Measurements from ENCODE around the gene NT5DC2. TPM values are rescaled to one million over a fixed set of nuclear protein-coding genes. Genes with fewer than 3 reads are reported as not detected.

The NT5DC2 gene
- total RNA-seq, 2 donors from 2014 or later = 23.5 to 24.3 TPM

DNA sequence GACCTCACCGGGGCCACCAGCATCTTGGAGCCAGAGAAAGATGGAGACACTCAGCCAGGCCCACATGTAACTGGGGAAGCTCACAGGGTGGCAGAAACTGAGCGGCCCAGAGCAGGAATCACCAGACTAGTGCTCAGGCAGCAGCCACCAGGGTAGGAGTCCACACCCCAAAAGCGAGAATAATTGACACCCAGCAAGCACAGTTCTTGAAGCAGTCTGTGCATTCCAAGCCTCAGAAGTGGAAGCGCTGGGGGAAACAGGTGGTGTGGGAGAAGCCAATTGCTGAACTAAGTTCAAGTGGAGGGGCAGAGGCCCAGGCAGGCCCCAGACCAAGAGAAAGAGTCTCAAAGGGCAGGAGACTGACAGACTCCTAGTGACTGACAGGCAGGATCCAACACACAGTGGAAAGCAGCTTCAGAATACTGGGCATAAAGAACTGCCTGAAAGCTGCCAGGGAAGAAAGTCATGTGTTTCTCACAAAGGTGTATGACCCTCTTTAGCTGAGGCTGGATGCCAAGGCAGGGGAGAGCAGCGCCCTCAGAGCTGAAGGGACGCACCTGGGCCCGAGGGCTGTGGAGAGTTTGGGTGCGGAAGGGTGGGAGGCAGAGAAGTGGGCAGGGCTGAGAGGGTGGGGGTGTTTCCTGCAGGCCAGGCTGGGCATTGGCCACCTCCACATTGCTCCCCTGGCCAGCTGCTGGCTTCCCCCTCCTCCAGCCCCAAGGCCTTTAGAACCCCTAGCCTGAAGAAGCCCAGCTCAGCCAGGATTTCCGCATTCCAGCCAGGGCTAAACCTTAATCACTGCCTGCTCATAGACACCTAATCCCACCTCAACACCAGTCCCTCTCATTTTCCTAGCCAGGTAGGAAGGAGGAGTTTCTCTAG lies 7.7 kb downstream of the NT5DC2 start:
- no peak overlapping the region for H3K4me3 Mint-ChIP-seq
- H3K27me3 Mint-ChIP-seq (ENCODE audit: low read depth) = no peaks in the 10 kb centered on the region
- DNase-seq = no peak
- H3K36me3 Mint-ChIP-seq (ENCODE audit: insufficient read depth in 2 of 2) = peaks cover 0 to 2% of the 10 kb centered on the region in 2 donors
- H3K4me1 Mint-ChIP-seq (ENCODE audit: low read depth) = no peaks in the 10 kb centered on the region
- H3K9me3 Mint-ChIP-seq = no peaks in the 10 kb centered on the region
- no peak for ATAC-seq (replicated peaks in 1 of 2)
- no peak overlapping the region for H3K27ac Mint-ChIP-seq

DNA sequence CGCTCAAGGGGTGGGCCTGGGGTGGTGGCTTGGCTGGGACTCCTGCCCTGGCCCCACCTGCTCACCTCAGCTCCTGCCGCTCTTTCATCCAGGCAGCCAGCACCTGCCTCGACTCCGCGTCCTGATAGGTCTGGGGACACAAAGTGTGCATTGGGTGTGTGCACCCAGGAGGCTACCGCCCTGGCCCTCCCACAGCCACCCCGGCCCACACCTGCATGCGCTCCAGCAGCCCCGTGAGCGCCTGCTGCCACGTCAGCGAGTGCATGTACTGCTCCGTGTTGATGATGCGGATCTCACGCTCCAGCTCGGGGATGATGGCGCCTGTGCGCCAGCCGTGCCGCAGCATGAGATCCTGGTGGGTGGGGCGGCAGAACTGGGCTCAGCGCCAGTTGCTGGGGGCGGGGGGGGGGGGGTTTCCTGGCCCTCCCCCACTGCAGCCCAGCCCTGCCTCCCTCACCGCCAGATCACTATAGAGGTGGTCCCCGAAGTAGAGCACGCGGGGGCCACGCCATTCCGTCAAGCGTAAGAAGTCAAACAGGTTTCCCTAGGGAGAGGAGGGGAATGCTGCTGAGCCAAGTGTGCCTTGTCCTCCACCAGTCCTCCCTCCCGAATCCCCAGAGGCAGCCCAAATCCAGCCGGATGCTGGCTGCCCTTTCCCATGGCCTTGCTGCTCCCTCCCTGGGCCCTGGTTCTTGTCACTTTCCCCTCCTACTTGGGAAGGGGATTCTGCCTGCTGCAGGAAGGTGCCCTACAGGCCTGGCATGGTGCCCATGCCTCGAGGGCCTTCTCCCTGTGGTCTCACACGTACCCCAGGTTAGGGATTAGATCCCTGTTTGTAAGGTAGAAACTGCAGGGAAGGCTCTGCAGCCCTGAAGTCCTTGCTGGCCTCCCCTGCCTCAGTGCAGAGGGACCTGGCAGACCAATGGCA lies 8.6 kb downstream of the NT5DC2 start:
- Mint-ChIP-seq H3K27me3 (ENCODE audit: low read depth) (no peaks in the 10 kb centered on the region), H3K27ac (no peak overlapping the region), H3K4me1 (ENCODE audit: low read depth) (no peaks in the 10 kb centered on the region), H3K4me3 (no peak overlapping the region), H3K9me3 (no peaks in the 10 kb centered on the region), H3K36me3 (ENCODE audit: insufficient read depth in 2 of 2) (peaks cover 0 to 2% of the 10 kb centered on the region in 2 donors)
- ATAC-seq (replicated peaks in 1 of 2) (no peak), DNase-seq (no peak)

DNA sequence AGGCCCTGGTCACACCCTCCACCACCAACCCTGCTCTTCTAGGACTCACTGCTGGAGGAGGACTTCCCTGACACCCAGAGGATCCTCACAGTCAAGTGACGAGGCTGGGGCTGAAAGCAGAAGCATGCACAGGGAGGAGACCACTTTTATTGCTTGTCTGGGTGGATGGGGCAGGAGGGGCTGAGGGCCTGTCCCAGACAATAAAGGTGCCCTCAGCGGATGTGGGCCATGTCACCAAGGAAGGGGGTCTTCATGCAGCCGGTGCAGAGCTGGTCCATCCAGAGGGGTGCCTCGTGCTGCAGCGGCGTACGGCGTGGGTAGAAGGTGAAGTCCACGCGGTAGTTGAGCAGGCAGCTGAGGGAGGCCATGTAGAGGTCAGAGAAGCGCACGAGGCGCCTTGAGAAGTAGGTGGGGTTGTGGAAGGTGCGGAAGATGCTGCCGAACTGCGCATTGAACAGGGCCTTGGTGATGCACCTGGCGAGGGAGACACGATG lies 9.4 kb downstream of the NT5DC2 start:
- H3K4me3 Mint-ChIP-seq = no peak overlapping the region
- no peak for DNase-seq
- no peaks in the 10 kb centered on the region for H3K9me3 Mint-ChIP-seq

DNA sequence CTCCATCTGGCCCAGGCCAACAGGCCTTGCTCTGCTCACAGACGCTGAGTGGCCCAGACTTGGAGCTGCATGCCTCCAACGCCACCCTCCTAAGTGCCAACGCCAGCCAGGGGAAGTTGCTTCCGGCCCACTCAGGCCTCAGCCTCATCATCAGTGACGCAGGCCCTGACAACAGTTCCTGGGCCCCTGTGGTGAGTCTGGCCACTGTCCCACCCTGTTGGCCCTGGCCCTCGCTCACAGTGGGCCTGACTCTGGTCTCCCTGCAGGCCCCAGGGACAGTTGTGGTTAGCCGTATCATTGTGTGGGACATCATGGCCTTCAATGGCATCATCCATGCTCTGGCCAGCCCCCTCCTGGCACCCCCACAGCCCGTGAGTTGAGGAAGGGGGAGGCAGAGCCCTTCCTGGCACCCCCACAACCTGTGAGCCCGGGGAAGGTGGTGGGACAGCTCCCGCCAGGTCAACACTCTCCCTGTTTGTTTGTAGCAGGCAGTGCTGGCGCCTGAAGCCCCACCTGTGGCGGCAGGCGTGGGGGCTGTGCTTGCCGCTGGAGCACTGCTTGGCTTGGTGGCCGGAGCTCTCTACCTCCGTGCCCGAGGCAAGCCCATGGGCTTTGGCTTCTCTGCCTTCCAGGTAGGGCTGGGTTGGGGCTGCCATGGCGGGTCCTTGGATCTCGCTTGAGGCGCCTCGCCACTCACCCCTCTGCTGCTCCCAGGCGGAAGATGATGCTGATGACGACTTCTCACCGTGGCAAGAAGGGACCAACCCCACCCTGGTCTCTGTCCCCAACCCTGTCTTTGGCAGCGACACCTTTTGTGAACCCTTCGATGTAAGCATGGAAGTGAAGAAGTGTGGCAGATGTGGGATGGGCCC lies 10.0 kb downstream of the NT5DC2 start:
- Mint-ChIP-seq H3K27me3 (ENCODE audit: low read depth) (no peaks in the 10 kb centered on the region), H3K4me1 (ENCODE audit: low read depth) (no peaks in the 10 kb centered on the region), H3K4me3 (no peak overlapping the region), H3K36me3 (ENCODE audit: insufficient read depth in 2 of 2) (peaks cover 0 to 2% of the 10 kb centered on the region in 2 donors), H3K27ac (no peak overlapping the region), H3K9me3 (no peaks in the 10 kb centered on the region)
- no peak for DNase-seq
- no peak for ATAC-seq (replicated peaks in 1 of 2)

More for the DNA sequence above, 9.4 kb downstream of the NT5DC2 start:
- Mint-ChIP-seq H3K36me3 (ENCODE audit: insufficient read depth in 2 of 2) (peaks cover 0 to 2% of the 10 kb centered on the region in 2 donors), H3K4me1 (ENCODE audit: low read depth) (no peaks in the 10 kb centered on the region), H3K27me3 (ENCODE audit: low read depth) (no peaks in the 10 kb centered on the region), H3K27ac (no peak overlapping the region)
- no peak for ATAC-seq (replicated peaks in 1 of 2)

DNA sequence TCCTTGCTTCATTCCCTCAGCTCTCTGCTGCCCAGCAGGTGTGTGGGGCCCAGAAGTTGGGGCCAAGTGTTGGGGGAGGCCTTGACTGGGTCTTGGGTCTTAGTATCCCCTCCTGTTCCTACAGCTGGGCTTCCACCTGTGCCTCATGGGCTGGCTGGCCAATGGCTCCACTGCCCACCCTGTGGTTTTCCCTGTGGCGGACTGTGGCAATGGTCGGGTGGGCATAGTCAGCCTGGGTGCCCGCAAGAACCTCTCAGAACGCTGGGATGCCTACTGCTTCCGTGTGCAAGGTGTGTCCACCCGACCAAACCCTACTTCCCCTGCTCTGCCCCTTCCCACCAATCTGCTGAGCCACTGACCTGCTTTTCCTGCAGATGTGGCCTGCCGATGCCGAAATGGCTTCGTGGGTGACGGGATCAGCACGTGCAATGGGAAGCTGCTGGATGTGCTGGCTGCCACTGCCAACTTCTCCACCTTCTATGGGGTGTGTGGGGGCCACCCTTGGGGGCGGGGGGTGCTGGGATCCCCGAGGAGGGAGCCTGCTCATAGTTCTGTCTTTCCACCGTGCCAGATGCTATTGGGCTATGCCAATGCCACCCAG lies 10.9 kb downstream of the NT5DC2 start:
- Mint-ChIP-seq H3K27ac (no peak overlapping the region), H3K36me3 (ENCODE audit: insufficient read depth in 2 of 2) (peaks cover 0 to 2% of the 10 kb centered on the region in 2 donors), H3K4me1 (ENCODE audit: low read depth) (no peaks in the 10 kb centered on the region), H3K9me3 (no peaks in the 10 kb centered on the region), H3K27me3 (ENCODE audit: low read depth) (no peaks in the 10 kb centered on the region), H3K4me3 (no peak overlapping the region)
- ATAC-seq (replicated peaks in 1 of 2) (no peak), DNase-seq (no peak)

DNA sequence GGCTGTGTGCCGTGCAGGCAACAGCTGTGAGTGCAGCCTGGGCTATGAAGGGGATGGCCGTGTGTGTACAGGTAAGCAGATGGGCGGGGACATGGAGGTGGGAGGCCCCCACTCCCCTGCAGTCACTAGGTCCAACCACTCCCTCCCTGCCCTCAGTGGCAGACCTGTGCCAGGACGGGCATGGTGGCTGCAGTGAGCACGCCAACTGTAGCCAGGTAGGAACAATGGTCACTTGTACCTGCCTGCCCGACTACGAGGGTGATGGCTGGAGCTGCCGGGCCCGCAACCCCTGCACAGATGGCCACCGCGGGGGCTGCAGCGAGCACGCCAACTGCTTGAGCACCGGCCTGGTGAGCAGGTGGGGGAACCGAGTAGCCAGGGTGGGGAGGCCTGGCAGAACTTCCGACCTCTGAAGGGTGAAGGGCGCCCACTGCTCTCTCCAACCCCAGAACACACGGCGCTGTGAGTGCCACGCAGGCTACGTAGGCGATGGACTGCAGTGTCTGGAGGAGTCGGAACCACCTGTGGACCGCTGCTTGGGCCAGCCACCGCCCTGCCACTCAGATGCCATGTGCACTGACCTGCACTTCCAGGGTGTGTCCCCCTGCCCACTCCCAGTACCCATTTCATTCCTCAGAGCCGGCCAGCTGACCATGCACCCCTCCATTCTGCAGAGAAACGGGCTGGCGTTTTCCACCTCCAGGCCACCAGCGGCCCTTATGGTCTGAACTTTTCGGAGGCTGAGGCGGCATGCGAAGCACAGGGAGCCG lies 11.6 kb downstream of the NT5DC2 start:
- no peaks in the 10 kb centered on the region for H3K9me3 Mint-ChIP-seq
- H3K4me3 Mint-ChIP-seq = no peak overlapping the region
- no peaks in the 10 kb centered on the region for H3K4me1 Mint-ChIP-seq (ENCODE audit: low read depth)
- no peak for ATAC-seq (replicated peaks in 1 of 2)
- no peaks in the 10 kb centered on the region for H3K27me3 Mint-ChIP-seq (ENCODE audit: low read depth)
- H3K27ac Mint-ChIP-seq = no peak overlapping the region
- peaks cover 0 to 2% of the 10 kb centered on the region in 2 donors for H3K36me3 Mint-ChIP-seq (ENCODE audit: insufficient read depth in 2 of 2)
- no peak for DNase-seq

DNA sequence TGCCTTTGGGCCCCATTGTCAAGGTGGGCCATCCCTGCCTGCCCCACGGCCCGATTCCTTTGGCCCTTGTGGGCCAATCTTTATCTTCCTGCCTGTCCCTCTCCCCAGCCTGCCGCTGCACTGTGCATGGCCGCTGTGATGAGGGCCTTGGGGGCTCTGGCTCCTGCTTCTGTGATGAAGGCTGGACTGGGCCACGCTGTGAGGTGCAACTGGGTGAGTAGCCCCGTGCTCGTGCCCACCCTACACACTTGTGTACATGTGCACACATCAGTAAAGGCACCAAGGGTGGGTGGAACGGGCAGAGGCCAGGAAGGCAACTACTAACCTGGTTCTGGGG lies 12.2 kb downstream of the NT5DC2 start:
- ATAC-seq (replicated peaks in 1 of 2) = no peak
- Mint-ChIP-seq H3K27me3 (ENCODE audit: low read depth) (no peaks in the 10 kb centered on the region), H3K27ac (no peak overlapping the region), H3K4me3 (no peak overlapping the region), H3K36me3 (ENCODE audit: insufficient read depth in 2 of 2) (peaks cover 0 to 2% of the 10 kb centered on the region in 2 donors), H3K4me1 (ENCODE audit: low read depth) (no peaks in the 10 kb centered on the region), H3K9me3 (no peaks in the 10 kb centered on the region)
- DNase-seq = no peak

DNA sequence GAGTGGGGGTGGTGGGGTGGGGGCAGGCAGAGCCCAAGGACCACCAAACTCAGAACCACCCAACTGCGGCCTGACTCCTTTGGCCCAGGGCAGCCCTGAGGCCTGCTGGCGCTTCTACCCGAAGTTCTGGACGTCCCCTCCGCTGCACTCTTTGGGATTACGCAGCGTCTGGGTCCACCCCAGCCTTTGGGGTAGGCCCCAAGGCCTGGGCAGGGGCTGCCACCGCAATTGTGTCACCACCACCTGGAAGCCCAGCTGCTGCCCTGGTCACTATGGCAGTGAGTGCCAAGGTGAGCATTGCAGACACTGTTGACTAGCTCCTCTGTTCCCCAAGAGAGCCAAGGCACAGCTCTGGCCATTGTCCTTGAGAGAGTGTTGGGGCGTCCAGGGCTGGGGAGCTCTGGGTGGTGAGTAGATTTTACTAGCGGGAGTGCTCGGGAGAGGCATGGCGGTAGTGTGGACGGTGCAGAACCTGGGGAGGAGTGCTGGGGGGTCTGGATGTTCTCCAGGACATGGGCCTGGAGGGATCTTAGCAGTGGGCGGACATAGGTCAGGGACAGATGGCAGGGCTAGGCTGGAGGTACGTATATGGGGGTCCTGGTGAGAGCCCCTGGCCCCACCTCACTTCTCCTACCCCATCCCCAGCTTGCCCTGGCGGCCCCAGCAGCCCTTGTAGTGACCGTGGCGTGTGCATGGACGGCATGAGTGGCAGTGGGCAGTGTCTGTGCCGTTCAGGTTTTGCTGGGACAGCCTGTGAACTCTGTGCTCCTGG lies 12.8 kb downstream of the NT5DC2 start:
- Mint-ChIP-seq H3K9me3 (no peaks in the 10 kb centered on the region), H3K27ac (no peak overlapping the region), H3K4me1 (ENCODE audit: low read depth) (no peaks in the 10 kb centered on the region), H3K27me3 (ENCODE audit: low read depth) (no peaks in the 10 kb centered on the region), H3K4me3 (no peak overlapping the region), H3K36me3 (ENCODE audit: insufficient read depth in 2 of 2) (peaks cover 0 to 2% of the 10 kb centered on the region in 2 donors)
- ATAC-seq (replicated peaks in 1 of 2) (no peak), DNase-seq (no peak)

DNA sequence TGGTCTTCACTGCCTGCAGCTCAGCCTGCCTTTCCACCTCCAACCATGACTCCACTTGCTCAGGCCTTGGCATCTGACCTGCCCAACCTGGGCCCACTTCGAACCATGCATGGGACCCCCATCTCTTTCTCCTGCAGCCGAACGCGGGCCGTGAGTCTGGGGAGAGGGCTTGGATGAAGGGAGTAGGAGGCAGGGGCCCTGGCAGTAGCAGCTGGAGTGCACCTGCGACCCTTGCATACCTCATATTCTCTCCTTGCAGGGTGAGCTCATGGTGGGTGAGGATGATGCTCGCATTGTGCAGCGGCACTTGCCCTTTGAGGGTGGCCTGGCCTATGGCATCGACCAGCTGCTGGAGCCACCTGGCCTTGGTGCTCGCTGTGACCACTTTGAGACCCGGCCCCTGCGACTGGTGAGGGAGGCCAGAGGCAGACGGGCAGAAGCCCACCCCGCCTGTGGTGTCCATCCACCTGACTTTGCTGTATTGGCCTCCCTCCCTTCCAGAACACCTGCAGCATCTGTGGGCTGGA lies 13.5 kb downstream of the NT5DC2 start:
- no peak overlapping the region for H3K4me3 Mint-ChIP-seq
- no peaks in the 10 kb centered on the region for H3K27me3 Mint-ChIP-seq (ENCODE audit: low read depth)
- ATAC-seq (replicated peaks in 1 of 2) (no peak), DNase-seq (no peak)
- H3K9me3 Mint-ChIP-seq = no peaks in the 10 kb centered on the region
- H3K4me1 Mint-ChIP-seq (ENCODE audit: low read depth) = no peaks in the 10 kb centered on the region
- H3K36me3 Mint-ChIP-seq (ENCODE audit: insufficient read depth in 2 of 2) = peaks cover 0 to 2% of the 10 kb centered on the region in 2 donors
- no peak overlapping the region for H3K27ac Mint-ChIP-seq

DNA sequence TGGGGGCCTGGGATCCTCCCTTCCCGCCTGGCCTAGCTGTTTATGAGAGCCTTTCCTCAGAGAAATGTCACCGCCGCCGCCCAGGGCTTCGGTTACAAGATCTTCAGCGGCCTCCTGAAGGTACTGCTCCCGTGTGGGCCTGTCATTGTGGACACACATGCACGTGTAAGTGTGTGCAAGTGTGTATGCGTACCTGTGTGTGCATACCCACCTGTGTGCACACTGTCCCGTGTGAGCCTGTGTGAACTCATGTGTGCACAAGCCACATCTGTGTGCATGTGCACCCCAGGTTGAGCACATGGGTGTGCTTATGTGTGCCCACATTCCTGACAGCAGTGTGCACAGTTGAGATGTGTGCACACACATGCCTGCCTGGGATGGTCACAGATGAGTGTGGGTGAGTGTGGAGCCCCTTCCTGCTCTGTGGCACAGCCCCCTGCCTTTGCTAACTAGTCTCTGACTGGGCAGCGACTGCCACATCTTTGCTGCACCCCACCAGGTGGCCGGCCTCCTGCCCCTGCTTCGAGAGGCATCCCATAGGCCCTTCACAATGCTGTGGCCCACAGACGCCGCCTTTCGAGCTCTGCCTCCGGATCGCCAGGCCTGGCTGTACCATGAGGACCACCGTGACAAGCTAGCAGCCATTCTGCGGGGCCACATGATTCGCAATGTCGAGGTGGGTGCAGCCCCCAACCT lies 14.1 kb downstream of the NT5DC2 start:
- Mint-ChIP-seq H3K4me3 (no peak overlapping the region), H3K27me3 (ENCODE audit: low read depth) (no peaks in the 10 kb centered on the region), H3K27ac (no peak overlapping the region), H3K4me1 (ENCODE audit: low read depth) (no peaks in the 10 kb centered on the region), H3K36me3 (ENCODE audit: insufficient read depth in 2 of 2) (peaks cover 0 to 2% of the 10 kb centered on the region in 2 donors), H3K9me3 (no peaks in the 10 kb centered on the region)
- ATAC-seq (replicated peaks in 1 of 2) (no peak), DNase-seq (no peak)
